ENCODE data around the gene FERMT1.
"Not testable (repeated sequence)": the region's sequence is repeated elsewhere in the genome, so short reads cannot be mapped to it uniquely, and the experiment has no call there.

The FERMT1 gene

DNA sequence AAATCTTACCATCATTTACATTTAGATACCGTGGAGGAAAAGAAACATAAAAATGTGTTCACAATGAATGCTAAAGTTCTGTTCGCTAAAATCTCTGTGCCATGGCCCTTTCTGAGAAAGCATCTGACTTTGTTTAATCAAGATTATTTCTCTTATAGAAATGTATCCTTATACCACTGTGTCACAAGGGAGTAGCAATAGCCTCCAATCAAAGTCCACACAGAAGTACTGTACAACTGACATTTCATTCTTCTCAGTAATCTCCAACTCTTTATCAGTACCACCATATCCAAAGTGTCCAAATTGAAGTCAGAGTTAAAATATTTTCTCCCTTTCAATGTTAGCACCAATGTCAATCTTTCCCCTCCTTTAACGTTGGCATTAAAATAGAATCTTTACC lies 6.1 kb downstream of the FERMT1 start:
- no peak for DNase-seq (ENCODE audit: low read depth)
- TF ChIP-seq, protein P1, sequence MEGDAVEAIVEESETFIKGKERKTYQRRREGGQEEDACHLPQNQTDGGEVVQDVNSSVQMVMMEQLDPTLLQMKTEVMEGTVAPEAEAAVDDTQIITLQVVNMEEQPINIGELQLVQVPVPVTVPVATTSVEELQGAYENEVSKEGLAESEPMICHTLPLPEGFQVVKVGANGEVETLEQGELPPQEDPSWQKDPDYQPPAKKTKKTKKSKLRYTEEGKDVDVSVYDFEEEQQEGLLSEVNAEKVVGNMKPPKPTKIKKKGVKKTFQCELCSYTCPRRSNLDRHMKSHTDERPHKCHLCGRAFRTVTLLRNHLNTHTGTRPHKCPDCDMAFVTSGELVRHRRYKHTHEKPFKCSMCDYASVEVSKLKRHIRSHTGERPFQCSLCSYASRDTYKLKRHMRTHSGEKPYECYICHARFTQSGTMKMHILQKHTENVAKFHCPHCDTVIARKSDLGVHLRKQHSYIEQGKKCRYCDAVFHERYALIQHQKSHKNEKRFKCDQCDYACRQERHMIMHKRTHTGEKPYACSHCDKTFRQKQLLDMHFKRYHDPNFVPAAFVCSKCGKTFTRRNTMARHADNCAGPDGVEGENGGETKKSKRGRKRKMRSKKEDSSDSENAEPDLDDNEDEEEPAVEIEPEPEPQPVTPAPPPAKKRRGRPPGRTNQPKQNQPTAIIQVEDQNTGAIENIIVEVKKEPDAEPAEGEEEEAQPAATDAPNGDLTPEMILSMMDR (IDR thresholded peaks at IDR 0.05; ENCODE audit: control insufficient read depth, extremely low read depth, insufficient read depth) = no peak
- H3K4me3 ChIP-seq (ENCODE audit: low read depth, low read length) = no peak overlapping the region

DNA sequence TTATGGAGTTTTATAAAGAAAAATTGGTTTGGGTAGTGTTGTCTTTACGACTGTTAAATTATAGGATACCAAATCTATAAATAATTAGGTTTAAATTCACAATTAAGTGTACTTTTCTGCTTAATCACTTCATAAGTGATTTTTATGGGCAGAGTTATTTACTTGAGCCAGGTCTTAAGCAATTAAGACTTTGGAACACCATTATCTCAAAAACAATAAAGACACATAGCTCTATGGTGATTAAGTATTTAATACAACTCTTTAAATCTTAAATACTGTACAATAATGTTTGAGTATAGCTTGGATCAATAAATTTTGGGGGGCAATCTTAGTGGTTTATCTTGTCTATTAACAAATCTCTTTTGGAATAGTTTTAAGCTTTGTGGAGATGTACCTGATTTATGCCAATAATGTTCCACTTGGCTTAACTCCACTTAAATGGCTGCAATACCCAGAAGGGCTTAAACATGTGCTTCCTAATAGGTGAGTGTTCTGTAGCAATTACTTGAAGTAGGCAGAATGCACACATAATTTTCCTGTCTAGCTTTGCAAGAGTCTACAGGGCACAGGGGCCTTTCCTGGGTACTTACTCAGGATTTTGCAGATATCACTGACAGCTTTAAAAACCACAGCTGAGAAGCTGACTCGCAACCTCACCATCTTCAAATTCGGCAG lies 7.5 kb downstream of the FERMT1 start:
- H3K4me3 ChIP-seq (ENCODE audit: low read depth, low read length) = no peak overlapping the region
- TF ChIP-seq, protein P1 (IDR thresholded peaks at IDR 0.05; ENCODE audit: control insufficient read depth, extremely low read depth, insufficient read depth) = no peak
- no peak for DNase-seq (ENCODE audit: low read depth)

DNA sequence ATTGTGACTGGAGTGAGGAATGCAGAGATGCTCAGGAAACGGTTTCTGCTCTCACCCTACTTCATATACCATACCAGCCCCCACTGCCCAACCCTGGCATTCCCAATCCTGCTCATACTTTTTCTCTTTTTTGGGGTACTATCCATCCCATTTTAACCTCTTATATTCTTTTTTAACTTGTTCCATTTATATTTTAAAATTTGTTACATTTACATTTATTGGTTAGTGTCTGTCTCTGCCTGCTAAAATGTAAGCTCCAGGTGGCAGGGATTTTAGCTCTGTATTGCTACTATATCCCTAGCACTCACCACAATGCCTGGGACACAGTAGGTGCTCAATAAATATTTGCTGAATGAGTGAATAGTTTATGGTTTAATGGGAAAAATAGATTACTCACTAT lies 8.1 kb downstream of the FERMT1 start:
- no peak for DNase-seq (ENCODE audit: low read depth)
- TF ChIP-seq, protein P1 (IDR thresholded peaks at IDR 0.05; ENCODE audit: control insufficient read depth, extremely low read depth, insufficient read depth) = no peak
- no peak overlapping the region for H3K4me3 ChIP-seq (ENCODE audit: low read depth, low read length)

GRCh38 chr20:6113951-6114350 lies 8.9 kb downstream of the FERMT1 start:
- no peak overlapping the region for H3K4me3 ChIP-seq (ENCODE audit: low read depth, low read length)
- no peak for DNase-seq (ENCODE audit: low read depth)
- TF ChIP-seq, protein P1 (IDR thresholded peaks at IDR 0.05; ENCODE audit: control insufficient read depth, extremely low read depth, insufficient read depth) = no peak

DNA sequence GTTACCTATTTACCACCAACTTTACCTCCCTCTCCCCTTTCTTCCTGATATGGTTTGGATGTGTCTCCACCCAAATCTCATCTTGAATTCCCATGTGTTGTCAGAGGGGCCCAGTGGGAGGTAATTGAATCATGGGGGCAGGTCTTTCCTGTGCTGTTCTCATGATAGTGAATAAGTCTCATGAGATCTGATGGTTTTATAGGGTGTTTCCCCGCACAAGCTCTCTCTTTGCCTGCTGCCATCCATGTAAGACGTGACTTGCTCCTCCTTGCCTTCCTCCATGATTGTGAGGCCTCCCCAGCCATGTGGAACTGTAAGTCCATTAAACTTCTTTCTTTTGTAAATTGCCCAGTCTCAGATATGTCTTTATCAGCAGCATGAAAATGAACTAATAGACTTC lies 9.9 kb downstream of the FERMT1 start:
- not testable (repeated sequence) for H3K4me3 ChIP-seq (ENCODE audit: low read depth, low read length); DNase-seq (ENCODE audit: low read depth)

DNA sequence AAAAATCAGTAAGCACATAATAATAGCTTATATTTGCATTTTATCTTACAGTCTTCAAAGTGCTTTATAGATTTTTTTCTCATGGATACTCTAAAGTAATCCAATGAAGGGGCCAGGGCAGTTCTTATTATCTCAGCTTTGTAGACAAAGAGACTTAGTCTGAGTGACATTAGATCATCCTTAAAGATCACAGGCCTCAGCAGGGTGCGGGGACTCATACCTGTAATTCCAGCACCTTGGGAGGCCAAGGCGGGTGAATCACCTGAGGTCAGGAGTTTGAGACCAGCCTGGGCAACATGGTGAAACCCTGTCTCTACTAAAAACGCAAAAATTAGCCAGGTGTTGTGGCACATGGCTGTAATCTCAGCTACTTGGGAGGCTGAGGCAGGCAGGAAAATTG lies 14.5 kb downstream of the FERMT1 start:
- TF ChIP-seq, protein P1 (IDR thresholded peaks at IDR 0.05; ENCODE audit: control insufficient read depth, extremely low read depth, insufficient read depth) = no peak
- H3K4me3 ChIP-seq (ENCODE audit: low read depth, low read length) = no peak overlapping the region
- DNase-seq (ENCODE audit: low read depth) = no peak

GRCh38 chr20:6104493-6105188 lies 18.2 kb downstream of the FERMT1 start:
- no peak for DNase-seq (ENCODE audit: low read depth)
- TF ChIP-seq, protein P1 (IDR thresholded peaks at IDR 0.05; ENCODE audit: control insufficient read depth, extremely low read depth, insufficient read depth) = no peak
- no peak overlapping the region for H3K4me3 ChIP-seq (ENCODE audit: low read depth, low read length)
